KOPT-K1 (cell line): Measurements from ENCODE around the gene SMAD6.
"Not testable (repeated sequence)": the region's sequence is repeated elsewhere in the genome, so short reads cannot be mapped to it uniquely, and the experiment has no call there.

ENCODE experiments used
- H3K27ac ChIP-seq: fragments of 200-600 bp; sonication (generic); 2 replicates; pipeline ENCODE4 v1.5.1; 2016; ENCODE audit warnings: antibody characterized with exemption, mild to moderate bottlenecking, low read depth, low read length; ENCODE audit not compliant: poor library complexity, severe bottlenecking
- H3K36me3 ChIP-seq: fragments of 200-600 bp; sonication (generic); 2 replicates; pipeline ENCODE4 v1.5.1; 2017; ENCODE audit warnings: antibody characterized with exemption, mild to moderate bottlenecking, low read length, moderate library complexity; ENCODE audit not compliant: insufficient read depth
- H3K9me3 ChIP-seq: fragments of 200-600 bp; sonication (generic); 2 replicates; pipeline ENCODE4 v1.5.1; 2017; ENCODE audit warnings: antibody characterized with exemption, low read length, mild to moderate bottlenecking; ENCODE audit not compliant: insufficient read depth, poor library complexity, severe bottlenecking

Gene SMAD6

GRCh38 chr15:66690912-66691311, 11.1 kb upstream of the SMAD6 start:
- not testable (repeated sequence) for H3K9me3 ChIP-seq, H3K36me3 ChIP-seq, H3K27ac ChIP-seq

GRCh38 chr15:66691727-66692126, 10.3 kb upstream of the SMAD6 start:
- Histone ChIP-seq H3K9me3 (no peaks in the 10 kb centered on the region), H3K27ac (no peak overlapping the region)

GRCh38 chr15:66692391-66692790, 9.6 kb upstream of the SMAD6 start:
- Histone ChIP-seq H3K27ac (peak overlapping the region; percentile 65), H3K9me3 (no peaks in the 10 kb centered on the region), H3K36me3 (no peaks in the 10 kb centered on the region)

More at GRCh38 chr15:66691727-66692126, 10.3 kb upstream of the SMAD6 start:
- H3K36me3 ChIP-seq = no peaks in the 10 kb centered on the region

GRCh38 chr15:66692808-66693596, 9.0 kb upstream of the SMAD6 start:
- peak overlapping the region; percentile 65 for H3K27ac ChIP-seq
- no peaks in the 10 kb centered on the region for H3K9me3 ChIP-seq
- no peaks in the 10 kb centered on the region for H3K36me3 ChIP-seq

- no peak overlapping the region for H3K27ac ChIP-seq
- H3K36me3 ChIP-seq = no peaks in the 10 kb centered on the region
- H3K9me3 ChIP-seq = no peaks in the 10 kb centered on the region
Observed at GRCh38 chr15:66696770-66697169, 5.3 kb upstream of the SMAD6 start.

- Histone ChIP-seq H3K27ac (no peak overlapping the region), H3K9me3 (no peaks in the 10 kb centered on the region), H3K36me3 (no peaks in the 10 kb centered on the region)
Observed at GRCh38 chr15:66698318-66698961, 3.6 kb upstream of the SMAD6 start.

- H3K27ac ChIP-seq = no peak overlapping the region
- H3K36me3 ChIP-seq = no peaks in the 10 kb centered on the region
- no peaks in the 10 kb centered on the region for H3K9me3 ChIP-seq
Observed at GRCh38 chr15:66698971-66699370, 3.1 kb upstream of the SMAD6 start.

- no peaks in the 10 kb centered on the region for H3K9me3 ChIP-seq
- H3K36me3 ChIP-seq = peaks cover 2% of the 10 kb centered on the region; the same call in 1 of the 2 replicates
- H3K27ac ChIP-seq = peak overlapping the region; percentile 69
Observed at GRCh38 chr15:66700412-66700801, 1.6 kb upstream of the SMAD6 start.

- H3K36me3 ChIP-seq = peaks cover 6% of the 10 kb centered on the region; the same call in 1 of the 2 replicates
- no peaks in the 10 kb centered on the region for H3K9me3 ChIP-seq
- peak overlapping the region; percentile 92 for H3K27ac ChIP-seq
Observed at GRCh38 chr15:66700802-66701421, 1.1 kb upstream of the SMAD6 start.

GRCh38 chr15:66701422-66702034, 508 bp upstream of the SMAD6 start:
- H3K27ac ChIP-seq = peak overlapping the region; percentile 92
- peaks cover 12% of the 10 kb centered on the region for H3K36me3 ChIP-seq
- no peaks in the 10 kb centered on the region for H3K9me3 ChIP-seq

GRCh38 chr15:66702787-66703539, 927 bp downstream of the SMAD6 start:
- H3K9me3 ChIP-seq = no peaks in the 10 kb centered on the region
- H3K27ac ChIP-seq = peak overlapping the region; percentile 92
- H3K36me3 ChIP-seq = peaks cover 18% of the 10 kb centered on the region

GRCh38 chr15:66703540-66703941, 1.5 kb downstream of the SMAD6 start:
- H3K27ac ChIP-seq = peak overlapping the region; percentile 92
- H3K36me3 ChIP-seq = peaks cover 18% of the 10 kb centered on the region
- no peaks in the 10 kb centered on the region for H3K9me3 ChIP-seq

- Histone ChIP-seq H3K27ac (peak overlapping the region; percentile 92), H3K36me3 (peaks cover 22% of the 10 kb centered on the region), H3K9me3 (no peaks in the 10 kb centered on the region)
Observed at GRCh38 chr15:66704019-66704802, 2.2 kb downstream of the SMAD6 start.

GRCh38 chr15:66704803-66705153, 2.7 kb downstream of the SMAD6 start:
- H3K9me3 ChIP-seq = no peaks in the 10 kb centered on the region
- H3K36me3 ChIP-seq = peaks cover 22% of the 10 kb centered on the region
- H3K27ac ChIP-seq = peak overlapping the region; percentile 92
